ENCODE results near the gene PARN.

DNA sequence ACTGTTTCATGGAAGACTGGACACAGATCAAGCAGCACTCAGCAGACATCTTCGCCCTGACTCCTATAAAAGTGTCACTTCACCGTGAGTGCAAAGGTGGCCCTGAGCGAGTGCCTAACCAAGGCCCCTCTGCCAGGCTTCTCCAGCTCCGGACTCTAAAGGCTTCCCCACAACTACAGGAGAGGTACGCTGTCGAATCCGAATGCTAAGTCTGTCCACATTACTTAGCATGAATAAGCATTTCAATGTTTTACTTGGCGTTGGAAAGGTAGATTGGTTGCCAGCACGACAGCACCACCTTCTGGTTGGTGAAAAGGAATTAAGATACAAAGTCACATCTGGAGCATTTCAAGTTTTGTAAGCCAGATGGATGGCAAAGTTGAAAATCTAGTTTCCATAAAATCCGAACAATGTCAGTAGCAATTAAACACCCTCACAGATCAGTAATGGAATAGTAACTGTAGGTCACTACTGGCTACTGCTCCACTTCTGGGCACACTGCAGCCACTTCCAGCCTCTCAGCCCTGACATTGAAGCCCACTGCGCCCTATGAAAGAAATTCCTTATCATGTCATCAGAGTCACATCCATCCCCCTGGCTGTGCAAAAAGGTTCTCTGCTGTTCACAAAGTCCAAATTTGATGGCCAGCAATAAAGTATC is 100.9 kb downstream of the PARN start:
- TF ChIP-seq, protein P1, sequence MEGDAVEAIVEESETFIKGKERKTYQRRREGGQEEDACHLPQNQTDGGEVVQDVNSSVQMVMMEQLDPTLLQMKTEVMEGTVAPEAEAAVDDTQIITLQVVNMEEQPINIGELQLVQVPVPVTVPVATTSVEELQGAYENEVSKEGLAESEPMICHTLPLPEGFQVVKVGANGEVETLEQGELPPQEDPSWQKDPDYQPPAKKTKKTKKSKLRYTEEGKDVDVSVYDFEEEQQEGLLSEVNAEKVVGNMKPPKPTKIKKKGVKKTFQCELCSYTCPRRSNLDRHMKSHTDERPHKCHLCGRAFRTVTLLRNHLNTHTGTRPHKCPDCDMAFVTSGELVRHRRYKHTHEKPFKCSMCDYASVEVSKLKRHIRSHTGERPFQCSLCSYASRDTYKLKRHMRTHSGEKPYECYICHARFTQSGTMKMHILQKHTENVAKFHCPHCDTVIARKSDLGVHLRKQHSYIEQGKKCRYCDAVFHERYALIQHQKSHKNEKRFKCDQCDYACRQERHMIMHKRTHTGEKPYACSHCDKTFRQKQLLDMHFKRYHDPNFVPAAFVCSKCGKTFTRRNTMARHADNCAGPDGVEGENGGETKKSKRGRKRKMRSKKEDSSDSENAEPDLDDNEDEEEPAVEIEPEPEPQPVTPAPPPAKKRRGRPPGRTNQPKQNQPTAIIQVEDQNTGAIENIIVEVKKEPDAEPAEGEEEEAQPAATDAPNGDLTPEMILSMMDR (IDR thresholded peaks at IDR 0.05), result peak in 5 of 7 experiments; percentile 44 to 95 (median 70)
- TF ChIP-seq POLR2A (IDR thresholded peaks at IDR 0.05) (no peak), POLR2AphosphoS5 (IDR thresholded peaks at IDR 0.05) (peak; percentile 42 to 92 (median 71)), EP300 (IDR thresholded peaks at IDR 0.05) (no peak)

Data from stomach (tissue), 4 donors.